ENCODE results near the gene ZNF532.

Gene ZNF532

DNA sequence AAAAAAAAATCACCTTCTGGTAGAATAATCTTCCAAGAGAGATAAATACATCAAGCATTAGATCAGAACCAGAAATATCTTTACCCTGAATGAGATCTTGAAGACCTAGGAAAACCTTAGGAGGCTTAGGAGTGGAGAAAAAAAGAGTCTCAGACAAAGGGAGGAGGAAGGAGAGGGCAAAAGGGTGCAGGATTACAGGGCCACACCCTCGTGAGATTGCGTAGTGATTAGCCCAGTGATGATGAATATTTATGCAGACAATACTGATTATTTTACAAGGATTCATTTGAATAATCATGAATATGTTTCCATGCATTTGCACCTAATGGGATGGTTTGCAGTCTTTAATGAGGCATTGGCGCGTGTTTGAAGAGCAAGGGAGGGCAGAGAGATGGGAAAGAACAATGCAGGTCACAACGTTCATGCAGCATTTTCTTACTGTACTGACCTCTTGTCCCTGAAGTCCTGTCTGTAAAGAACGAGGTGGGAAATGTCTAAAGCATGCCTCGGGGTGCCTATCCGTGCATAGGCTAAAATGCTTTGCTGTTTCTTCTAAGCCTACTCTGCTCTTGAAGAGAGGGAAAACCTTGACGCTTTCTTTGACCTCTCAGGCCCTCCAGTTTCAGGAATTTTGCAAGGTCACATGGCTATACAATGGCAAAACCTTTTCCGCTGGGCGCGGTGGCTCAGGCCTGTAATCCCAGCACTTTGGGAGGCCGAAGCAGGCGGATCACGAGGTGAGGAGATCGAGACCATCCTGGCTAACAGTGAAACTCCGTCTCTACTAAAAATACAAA lies 18.6 kb upstream of the ZNF532 start:
- no peak for DNase-seq
- no peak for TF ChIP-seq CTCF (IDR thresholded peaks at IDR 0.05; ENCODE audit: low read depth, low read length)
- Histone ChIP-seq H3K4me3 (ENCODE audit: low read depth, low read length) (no peak overlapping the region), H3K9me3 (no peaks in the 10 kb centered on the region), H3K27me3 (no peaks in the 10 kb centered on the region), H3K36me3 (no peaks in the 10 kb centered on the region), H3K4me1 (no peaks in the 10 kb centered on the region)

GRCh38 chr18:58847383-58848071 lies 17.1 kb upstream of the ZNF532 start:
- DNase-seq: no peak

DNA sequence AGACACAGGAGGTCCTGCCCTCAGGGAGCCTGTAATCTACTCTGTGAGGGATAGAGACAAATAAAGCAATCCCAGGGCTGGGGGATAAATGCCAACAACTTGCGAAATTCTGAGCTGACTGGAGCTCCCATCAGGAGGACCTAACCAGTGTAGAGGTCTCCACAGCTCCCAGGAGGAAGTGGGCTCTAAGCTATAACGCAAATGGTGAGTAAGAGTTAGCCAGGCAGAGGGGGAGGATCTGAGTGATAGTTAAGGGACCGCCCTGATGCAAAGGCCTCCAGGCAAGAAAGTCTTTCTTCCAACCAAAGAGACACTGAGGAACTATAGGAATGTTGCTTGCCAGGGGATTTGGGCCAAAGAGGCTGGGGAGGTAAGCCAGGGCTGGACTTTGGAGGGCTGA lies 16.0 kb upstream of the ZNF532 start:
- no peak overlapping the region for H3K4me3 ChIP-seq (ENCODE audit: low read depth, low read length)
- no peaks in the 10 kb centered on the region for H3K4me1 ChIP-seq
- no peaks in the 10 kb centered on the region for H3K27me3 ChIP-seq
- no peaks in the 10 kb centered on the region for H3K9me3 ChIP-seq
- H3K36me3 ChIP-seq: no peaks in the 10 kb centered on the region
- no peak for DNase-seq
- no peak for TF ChIP-seq CTCF (IDR thresholded peaks at IDR 0.05; ENCODE audit: low read depth, low read length)

More at GRCh38 chr18:58847383-58848071, 17.1 kb upstream of the ZNF532 start:
- Histone ChIP-seq H3K9me3 (no peaks in the 10 kb centered on the region), H3K4me1 (no peaks in the 10 kb centered on the region), H3K36me3 (no peaks in the 10 kb centered on the region), H3K4me3 (ENCODE audit: low read depth, low read length) (no peak overlapping the region), H3K27me3 (no peaks in the 10 kb centered on the region)
- no peak for TF ChIP-seq CTCF (IDR thresholded peaks at IDR 0.05; ENCODE audit: low read depth, low read length)

GRCh38 chr18:58850786-58851469 lies 13.7 kb upstream of the ZNF532 start:
- no peaks in the 10 kb centered on the region for H3K4me1 ChIP-seq
- H3K9me3 ChIP-seq: no peaks in the 10 kb centered on the region
- no peak for TF ChIP-seq CTCF (IDR thresholded peaks at IDR 0.05; ENCODE audit: low read depth, low read length)
- H3K4me3 ChIP-seq (ENCODE audit: low read depth, low read length): no peak overlapping the region
- no peaks in the 10 kb centered on the region for H3K27me3 ChIP-seq
- H3K36me3 ChIP-seq: no peaks in the 10 kb centered on the region
- DNase-seq: no peak

GRCh38 chr18:58851856-58852255 lies 12.8 kb upstream of the ZNF532 start:
- no peaks in the 10 kb centered on the region for H3K27me3 ChIP-seq
- no peak for DNase-seq
- TF ChIP-seq CTCF (IDR thresholded peaks at IDR 0.05; ENCODE audit: low read depth, low read length): no peak
- no peaks in the 10 kb centered on the region for H3K9me3 ChIP-seq
- H3K4me1 ChIP-seq: no peaks in the 10 kb centered on the region
- H3K36me3 ChIP-seq: no peaks in the 10 kb centered on the region
- H3K4me3 ChIP-seq (ENCODE audit: low read depth, low read length): no peak overlapping the region

All from BE2C (cell line).